H1 (cell line): ENCODE results near the gene RGS14. TPM values are rescaled to one million over a fixed set of nuclear protein-coding genes. Genes with fewer than 3 reads are reported as not detected.

ENCODE experiments used
- ATF3 ChIP-seq: IDR thresholded peaks from 2 replicates; pipeline ENCODE4 v1.6.1; 2011; ENCODE audit warnings: low read depth, mild to moderate bottlenecking, low read length; ENCODE audit not compliant: insufficient read depth
- CREB1 ChIP-seq: IDR thresholded peaks from 2 replicates; pipeline ENCODE4 v1.6.1; 2012; ENCODE audit warnings: inconsistent platforms
- CTCF ChIP-seq, 3 experiments: IDR thresholded peaks; 1 replicate in 2 of 3; 2 replicates in 1 of 3; pipeline versions ENCODE4 v1.5.1 to v1.6.1; 2011; ENCODE audit warnings: low read length in 3 of 3, mild to moderate bottlenecking in 3 of 3, inconsistent platforms in 2 of 3, low read depth in 1 of 3, moderate library complexity in 1 of 3; ENCODE audit not compliant: insufficient read depth in 1 of 3; ENCODE audit errors: control extremely low read depth in 1 of 3
- GABPA ChIP-seq: IDR thresholded peaks from 2 replicates; pipeline ENCODE4 v1.6.1; 2011; ENCODE audit warnings: mild to moderate bottlenecking, low read length, moderate library complexity, borderline replicate concordance; ENCODE audit not compliant: insufficient read depth
- NRF1 ChIP-seq: IDR thresholded peaks from 2 replicates; pipeline ENCODE4 v1.6.1; 2011; ENCODE audit warnings: mild to moderate bottlenecking, low read depth, low read length, improper control_type of control experiment
- POLR2AphosphoS5 ChIP-seq: IDR thresholded peaks from 2 replicates; pipeline ENCODE4 v1.6.1; 2011; ENCODE audit warnings: low read depth, low read length
- SAP30 ChIP-seq: fragments of 300-600 bp; sonication (generic); IDR thresholded peaks from 2 replicates; pipeline ENCODE4 v1.7.1; 2012; ENCODE audit warnings: low read length, moderate library complexity, mild to moderate bottlenecking, inconsistent platforms; ENCODE audit not compliant: insufficient read depth, insufficient replicate concordance
- SP4 ChIP-seq: IDR thresholded peaks from 2 replicates; pipeline ENCODE4 v1.6.1; 2012; ENCODE audit warnings: low read length, inconsistent platforms
- TBP ChIP-seq: IDR thresholded peaks from 2 replicates; pipeline ENCODE4 v1.6.1; 2011; ENCODE audit warnings: low read depth, low read length, improper control_type of control experiment
- polyA plus RNA-seq, 7 experiments: library from polyadenylated mRNA; depleted of rRNA in 3 of 7; stranded (reverse) in 5 of 7; unstranded in 2 of 7; fragments of >200 nt in 5 of 7; fragments of 200-250 nt in 2 of 7; gene quantifications; 1 replicate in 5 of 7; 2 replicates in 1 of 7; 4 replicates in 1 of 7; pipeline versions ENCODE4 v1.2.1 to v1.2.3, GENCODE V29; 2011 to 2013; ENCODE audit warnings: missing spikeins in 2 of 7, mixed read lengths in 2 of 7
- total RNA-seq: library from RNA; stranded (reverse); fragmentation: NEBNext Ultra II Directional; extraction: Animal tissue kit (Norgen Biotek cat#: 25700); gene quantifications from 2 replicates; pipeline ENCODE4 v1.2.1, GENCODE V29; 2021

The RGS14 gene
- total and polyA plus RNA-seq, 2 of the 8 experiments (the other 6 are each of a cell fraction or from before 2014, with no cell fraction given) = 24.4 to 46.1 TPM

- no peak for TF ChIP-seq CTCF (IDR thresholded peaks at IDR 0.05; ENCODE audit: control extremely low read depth in 1 of 3, insufficient read depth in 1 of 3, low read depth in 1 of 3, low read length in 3 of 3)
- no peak for TF ChIP-seq SAP30
- no peak for TF ChIP-seq POLR2AphosphoS5
- TF ChIP-seq GABPA = no peak
- no peak for TF ChIP-seq ATF3
- no peak for TF ChIP-seq CREB1
- no peak for TF ChIP-seq TBP
- no peak for TF ChIP-seq NRF1
- TF ChIP-seq SP4 = no peak
These were observed 6.8 kb upstream of the RGS14 start (continued) for GRCh38 chr5:177350776-177351391.
